WTC11 (cell line): ENCODE results near the gene HOATZ. TPM values are rescaled to one million over a fixed set of nuclear protein-coding genes. Genes with fewer than 3 reads are reported as not detected.

Source experiments
- ATAC-seq: fragments of 200-7000 bp; cut with Tn5 transposase; 2 replicates; pipeline ENCODE4 v1.10.0; 2021; ENCODE audit warnings: mild to moderate bottlenecking, moderate library complexity
- CTCF ChIA-PET: fragments of 300-600 bp; sonication (Branson Sonifier 250); formaldehyde crosslinking; loops from one replicate; lab custom pipeline; 2021; ENCODE audit warnings: antibody characterized with exemption; lab: Charles Lee
- POLR2A ChIA-PET: fragments of 350-600 bp; sonication (Branson Sonifier 250); formaldehyde crosslinking; loops from one replicate; lab custom pipeline; 2021; ENCODE audit warnings: antibody characterized with exemption; lab: Charles Lee
- DNase-seq: peaks from one replicate; pipeline ENCODE4 v3.0.0; 2021; ENCODE audit warnings: low spot score
- H3K27ac Mint-ChIP-seq: 2 replicates; pipeline ENCODE4 v1.8.0; 2021; ENCODE audit warnings: mixed read lengths
- H3K27me3 Mint-ChIP-seq: 2 replicates; pipeline ENCODE4 v1.8.0; 2021; ENCODE audit warnings: low read depth, mild to moderate bottlenecking, moderate library complexity, mixed read lengths
- H3K36me3 Mint-ChIP-seq: 2 replicates; pipeline ENCODE4 v1.8.0; 2021; ENCODE audit warnings: mixed read lengths
- H3K4me1 Mint-ChIP-seq: 2 replicates; pipeline ENCODE4 v1.8.0; 2022; ENCODE audit warnings: mixed read lengths
- H3K4me3 Mint-ChIP-seq: 2 replicates; pipeline ENCODE4 v1.8.0; 2021; ENCODE audit warnings: mild to moderate bottlenecking, moderate library complexity, mixed read lengths
- H3K9me3 Mint-ChIP-seq: 2 replicates; pipeline ENCODE4 v1.8.0; 2021; ENCODE audit warnings: mixed read lengths
- CREM ChIP-seq: sonication (generic); formaldehyde crosslinking; IDR thresholded peaks from 2 replicates; pipeline ENCODE4 v1.8.1; 2022; ENCODE audit warnings: mild to moderate bottlenecking, missing genetic modification reagents, moderate library complexity
- EMX1 ChIP-seq: fragments of 250-450 bp; sonication (Bioruptor Pico); IDR thresholded peaks from 2 replicates; pipeline ENCODE4 v1.8.0; 2021; ENCODE audit warnings: mild to moderate bottlenecking
- NFATC4 ChIP-seq: fragments of 250-450 bp; sonication (Bioruptor Pico); IDR thresholded peaks from 2 replicates; pipeline ENCODE4 v1.9.0; 2021; ENCODE audit warnings: mild to moderate bottlenecking
- TEAD4 ChIP-seq: sonication (generic); formaldehyde crosslinking; IDR thresholded peaks from 2 replicates; pipeline ENCODE4 v1.8.0; 2022; ENCODE audit warnings: mild to moderate bottlenecking, missing genetic modification reagents
- ZNF232 ChIP-seq: sonication (generic); formaldehyde crosslinking; IDR thresholded peaks from 2 replicates; pipeline ENCODE4 v1.8.0; 2022; ENCODE audit warnings: mild to moderate bottlenecking, missing genetic modification reagents
- ZNF396 ChIP-seq: fragments of 250-450 bp; sonication (Bioruptor Pico); IDR thresholded peaks from 2 replicates; pipeline ENCODE4 v1.8.0; 2021; ENCODE audit warnings: mild to moderate bottlenecking, moderate library complexity, borderline replicate concordance
- total RNA-seq: library from RNA; stranded (reverse); gene quantifications from 3 replicates; pipeline ENCODE4 v1.2.3, GENCODE V29; 2021
- TF ChIP-seq, protein P1 (sequence below): sonication (generic); formaldehyde crosslinking; conservative IDR thresholded peaks from 2 replicates; pipeline ENCODE4 v1.8.1; 2023; ENCODE audit warnings: mild to moderate bottlenecking, low read depth, missing genetic modification reagents, moderate library complexity
- TF ChIP-seq, protein P2 (sequence below): sonication (generic); formaldehyde crosslinking; IDR thresholded peaks from 2 replicates; pipeline ENCODE4 v1.8.1; 2023; ENCODE audit warnings: mild to moderate bottlenecking, moderate library complexity, missing genetic modification reagents
- TF ChIP-seq, protein P3 (sequence below): sonication (generic); formaldehyde crosslinking; conservative IDR thresholded peaks from 2 replicates; pipeline ENCODE4 v1.8.1; 2022; ENCODE audit warnings: mild to moderate bottlenecking, missing genetic modification reagents
- TF ChIP-seq, protein P4 (sequence below): sonication (generic); formaldehyde crosslinking; IDR thresholded peaks from 2 replicates; pipeline ENCODE4 v1.8.1; 2022; ENCODE audit warnings: missing genetic modification reagents, borderline replicate concordance
- TF ChIP-seq, protein P5 (sequence below): sonication (generic); formaldehyde crosslinking; IDR thresholded peaks from 2 replicates; pipeline ENCODE4 v1.8.0; 2022; ENCODE audit warnings: mild to moderate bottlenecking, missing genetic modification reagents
- TF ChIP-seq, protein P6 (sequence below): fragments of 250-450 bp; sonication (Bioruptor Pico); IDR thresholded peaks from 2 replicates; pipeline ENCODE4 v1.9.0; 2021; ENCODE audit warnings: mild to moderate bottlenecking
- TF ChIP-seq, protein P7 (sequence below): fragments of 250-450 bp; sonication (Bioruptor Pico); IDR thresholded peaks from 2 replicates; pipeline ENCODE4 v2.1.2; 2022; ENCODE audit warnings: mild to moderate bottlenecking, moderate library complexity

The HOATZ gene
- total RNA-seq, 1 experiment from 2014 or later = not detected

DNA sequence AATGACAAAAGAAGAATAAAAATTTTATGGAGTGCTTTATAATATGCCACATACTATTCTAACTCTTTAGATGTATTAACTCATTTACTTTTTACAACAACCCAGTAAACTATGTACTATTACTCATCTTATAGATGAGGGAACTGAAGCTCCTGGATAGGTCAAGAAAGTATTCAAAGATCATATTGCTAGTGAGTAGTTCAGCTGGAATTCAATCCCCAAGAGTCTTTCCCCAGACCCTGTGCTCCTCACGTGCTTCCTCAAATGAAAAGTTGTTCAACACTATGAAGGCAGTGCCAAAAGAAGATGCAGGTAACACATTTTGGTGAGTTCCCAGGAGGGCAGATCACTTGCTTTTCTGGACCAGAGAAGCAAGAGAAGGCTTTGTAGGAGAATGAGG lies 49.2 kb upstream of the HOATZ start (continued):
- TF ChIP-seq, protein P1, sequence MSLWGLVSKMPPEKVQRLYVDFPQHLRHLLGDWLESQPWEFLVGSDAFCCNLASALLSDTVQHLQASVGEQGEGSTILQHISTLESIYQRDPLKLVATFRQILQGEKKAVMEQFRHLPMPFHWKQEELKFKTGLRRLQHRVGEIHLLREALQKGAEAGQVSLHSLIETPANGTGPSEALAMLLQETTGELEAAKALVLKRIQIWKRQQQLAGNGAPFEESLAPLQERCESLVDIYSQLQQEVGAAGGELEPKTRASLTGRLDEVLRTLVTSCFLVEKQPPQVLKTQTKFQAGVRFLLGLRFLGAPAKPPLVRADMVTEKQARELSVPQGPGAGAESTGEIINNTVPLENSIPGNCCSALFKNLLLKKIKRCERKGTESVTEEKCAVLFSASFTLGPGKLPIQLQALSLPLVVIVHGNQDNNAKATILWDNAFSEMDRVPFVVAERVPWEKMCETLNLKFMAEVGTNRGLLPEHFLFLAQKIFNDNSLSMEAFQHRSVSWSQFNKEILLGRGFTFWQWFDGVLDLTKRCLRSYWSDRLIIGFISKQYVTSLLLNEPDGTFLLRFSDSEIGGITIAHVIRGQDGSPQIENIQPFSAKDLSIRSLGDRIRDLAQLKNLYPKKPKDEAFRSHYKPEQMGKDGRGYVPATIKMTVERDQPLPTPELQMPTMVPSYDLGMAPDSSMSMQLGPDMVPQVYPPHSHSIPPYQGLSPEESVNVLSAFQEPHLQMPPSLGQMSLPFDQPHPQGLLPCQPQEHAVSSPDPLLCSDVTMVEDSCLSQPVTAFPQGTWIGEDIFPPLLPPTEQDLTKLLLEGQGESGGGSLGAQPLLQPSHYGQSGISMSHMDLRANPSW (CRISPR knock-in tag) = no peak
- TF ChIP-seq, protein P2, sequence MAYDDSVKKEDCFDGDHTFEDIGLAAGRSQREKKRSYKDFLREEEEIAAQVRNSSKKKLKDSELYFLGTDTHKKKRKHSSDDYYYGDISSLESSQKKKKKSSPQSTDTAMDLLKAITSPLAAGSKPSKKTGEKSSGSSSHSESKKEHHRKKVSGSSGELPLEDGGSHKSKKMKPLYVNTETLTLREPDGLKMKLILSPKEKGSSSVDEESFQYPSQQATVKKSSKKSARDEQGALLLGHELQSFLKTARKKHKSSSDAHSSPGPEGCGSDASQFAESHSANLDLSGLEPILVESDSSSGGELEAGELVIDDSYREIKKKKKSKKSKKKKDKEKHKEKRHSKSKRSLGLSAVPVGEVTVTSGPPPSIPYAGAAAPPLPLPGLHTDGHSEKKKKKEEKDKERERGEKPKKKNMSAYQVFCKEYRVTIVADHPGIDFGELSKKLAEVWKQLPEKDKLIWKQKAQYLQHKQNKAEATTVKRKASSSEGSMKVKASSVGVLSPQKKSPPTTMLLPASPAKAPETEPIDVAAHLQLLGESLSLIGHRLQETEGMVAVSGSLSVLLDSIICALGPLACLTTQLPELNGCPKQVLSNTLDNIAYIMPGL (CRISPR knock-in tag) = no peak

DNA sequence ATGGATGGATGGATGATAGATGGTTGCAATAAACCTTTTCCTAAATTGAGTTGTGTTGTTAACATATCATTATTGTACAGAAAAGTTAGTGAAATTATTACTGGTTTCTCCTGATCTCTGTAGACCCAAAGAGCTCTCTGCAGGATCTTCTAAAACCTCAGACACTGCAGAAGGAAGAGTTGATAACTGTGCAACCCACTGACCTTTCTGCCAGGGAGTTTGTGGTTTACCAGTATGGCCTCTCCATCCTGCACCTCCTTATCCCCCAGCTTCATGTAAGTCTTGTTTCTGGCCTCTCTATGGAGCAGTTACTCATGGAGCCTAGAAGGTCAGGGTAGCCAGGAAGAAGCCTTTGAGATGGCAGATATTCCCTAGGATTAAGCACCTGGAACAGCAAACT lies 48.0 kb upstream of the HOATZ start:
- TF ChIP-seq, protein P1 (CRISPR knock-in tag) = no peak
- TF ChIP-seq CREM = no peak
- TF ChIP-seq, all 79 proteins: peak for 0
- no peak overlapping the region for H3K4me3 Mint-ChIP-seq
- ATAC-seq = no peak
- no peaks in the 10 kb centered on the region for H3K9me3 Mint-ChIP-seq
- H3K36me3 Mint-ChIP-seq = no peaks in the 10 kb centered on the region
- DNase-seq = no peak
- ChIA-PET CTCF (interaction anchor here (1.5 kb wide), 1 partner anchor 11 kb away, joined by 4 read pairs; no protein-coding TSS in a partner anchor), POLR2A (no interaction called here)
- H3K4me1 Mint-ChIP-seq = no peaks in the 10 kb centered on the region
- no peaks in the 10 kb centered on the region; the same call in 1 of the 2 replicates for H3K27me3 Mint-ChIP-seq
- no peak overlapping the region for H3K27ac Mint-ChIP-seq

DNA sequence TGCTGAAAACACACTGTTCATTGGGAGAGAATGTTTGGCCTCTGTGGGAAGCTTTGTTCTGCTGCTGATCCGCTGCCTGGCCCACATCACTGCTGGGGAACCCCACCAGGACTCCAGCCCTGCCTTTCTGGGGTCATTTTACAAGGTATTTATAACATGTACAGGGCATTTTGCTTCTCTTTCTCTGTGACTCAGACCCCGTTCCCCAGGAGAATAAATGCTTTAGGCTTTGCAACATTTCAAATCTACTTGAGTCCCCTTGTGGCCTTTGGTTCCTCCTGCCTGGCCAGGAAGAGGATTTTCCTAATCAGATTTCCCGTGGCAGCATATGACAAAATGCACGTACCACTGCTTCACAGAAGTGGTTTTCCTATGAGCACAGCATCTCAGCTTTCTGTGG lies 45.4 kb upstream of the HOATZ start:
- H3K27ac Mint-ChIP-seq = no peak overlapping the region
- H3K4me3 Mint-ChIP-seq = no peak overlapping the region
- H3K4me1 Mint-ChIP-seq = no peaks in the 10 kb centered on the region
- H3K27me3 Mint-ChIP-seq = no peaks in the 10 kb centered on the region
- CTCF ChIA-PET = no interaction called here
- TF ChIP-seq, protein P3, sequence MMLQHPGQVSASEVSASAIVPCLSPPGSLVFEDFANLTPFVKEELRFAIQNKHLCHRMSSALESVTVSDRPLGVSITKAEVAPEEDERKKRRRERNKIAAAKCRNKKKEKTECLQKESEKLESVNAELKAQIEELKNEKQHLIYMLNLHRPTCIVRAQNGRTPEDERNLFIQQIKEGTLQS (CRISPR knock-in tag) = no peak
- TF ChIP-seq EMX1 (CRISPR knock-in tag) (no peak), NFATC4 (CRISPR knock-in tag) (no peak), ZNF396 (no peak)
- TF ChIP-seq, protein P4, sequence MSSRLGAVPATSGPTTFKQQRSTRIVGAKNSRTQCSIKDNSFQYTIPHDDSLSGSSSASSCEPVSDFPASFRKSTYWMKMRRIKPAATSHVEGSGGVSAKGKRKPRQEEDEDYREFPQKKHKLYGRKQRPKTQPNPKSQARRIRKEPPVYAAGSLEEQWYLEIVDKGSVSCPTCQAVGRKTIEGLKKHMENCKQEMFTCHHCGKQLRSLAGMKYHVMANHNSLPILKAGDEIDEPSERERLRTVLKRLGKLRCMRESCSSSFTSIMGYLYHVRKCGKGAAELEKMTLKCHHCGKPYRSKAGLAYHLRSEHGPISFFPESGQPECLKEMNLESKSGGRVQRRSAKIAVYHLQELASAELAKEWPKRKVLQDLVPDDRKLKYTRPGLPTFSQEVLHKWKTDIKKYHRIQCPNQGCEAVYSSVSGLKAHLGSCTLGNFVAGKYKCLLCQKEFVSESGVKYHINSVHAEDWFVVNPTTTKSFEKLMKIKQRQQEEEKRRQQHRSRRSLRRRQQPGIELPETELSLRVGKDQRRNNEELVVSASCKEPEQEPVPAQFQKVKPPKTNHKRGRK (CRISPR knock-in tag) = no peak
- TF ChIP-seq, protein P5, sequence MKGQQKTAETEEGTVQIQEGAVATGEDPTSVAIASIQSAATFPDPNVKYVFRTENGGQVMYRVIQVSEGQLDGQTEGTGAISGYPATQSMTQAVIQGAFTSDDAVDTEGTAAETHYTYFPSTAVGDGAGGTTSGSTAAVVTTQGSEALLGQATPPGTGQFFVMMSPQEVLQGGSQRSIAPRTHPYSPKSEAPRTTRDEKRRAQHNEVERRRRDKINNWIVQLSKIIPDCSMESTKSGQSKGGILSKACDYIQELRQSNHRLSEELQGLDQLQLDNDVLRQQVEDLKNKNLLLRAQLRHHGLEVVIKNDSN = no peak
- ATAC-seq (no peak), DNase-seq (no peak)
- H3K36me3 Mint-ChIP-seq = no peaks in the 10 kb centered on the region
- POLR2A ChIA-PET = no interaction called here
- H3K9me3 Mint-ChIP-seq = no peaks in the 10 kb centered on the region; the same call in 1 of the 2 replicates

DNA sequence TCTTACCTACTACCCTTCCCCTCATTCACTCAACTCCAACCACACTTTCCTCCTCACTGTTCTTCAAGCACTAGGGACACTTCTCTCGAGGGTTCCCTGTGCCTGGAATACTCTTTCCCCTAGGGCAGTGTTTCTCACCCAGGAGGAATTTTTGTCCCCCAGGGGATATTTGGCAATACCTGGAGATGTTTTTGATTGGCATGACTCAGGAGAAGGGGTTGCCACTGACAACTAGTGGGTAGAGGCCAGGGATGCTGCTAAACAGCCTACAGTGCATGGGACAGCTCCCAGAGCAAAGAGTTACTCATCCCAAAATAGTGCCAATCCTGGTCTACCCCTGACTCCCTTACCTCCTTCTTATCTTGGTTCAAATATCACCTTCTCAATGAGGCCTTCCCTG lies 42.4 kb upstream of the HOATZ start:
- ATAC-seq (no peak), DNase-seq (no peak)
- no peaks in the 10 kb centered on the region for H3K27me3 Mint-ChIP-seq
- no peak overlapping the region for H3K4me3 Mint-ChIP-seq
- POLR2A ChIA-PET = no interaction called here
- H3K4me1 Mint-ChIP-seq = no peaks in the 10 kb centered on the region
- no peaks in the 10 kb centered on the region for H3K36me3 Mint-ChIP-seq
- H3K9me3 Mint-ChIP-seq = peaks cover 4% of the 10 kb centered on the region
- H3K27ac Mint-ChIP-seq = no peak overlapping the region
- CTCF ChIA-PET = no interaction called here
- no peak for TF ChIP-seq TEAD4
- TF ChIP-seq, protein P6, sequence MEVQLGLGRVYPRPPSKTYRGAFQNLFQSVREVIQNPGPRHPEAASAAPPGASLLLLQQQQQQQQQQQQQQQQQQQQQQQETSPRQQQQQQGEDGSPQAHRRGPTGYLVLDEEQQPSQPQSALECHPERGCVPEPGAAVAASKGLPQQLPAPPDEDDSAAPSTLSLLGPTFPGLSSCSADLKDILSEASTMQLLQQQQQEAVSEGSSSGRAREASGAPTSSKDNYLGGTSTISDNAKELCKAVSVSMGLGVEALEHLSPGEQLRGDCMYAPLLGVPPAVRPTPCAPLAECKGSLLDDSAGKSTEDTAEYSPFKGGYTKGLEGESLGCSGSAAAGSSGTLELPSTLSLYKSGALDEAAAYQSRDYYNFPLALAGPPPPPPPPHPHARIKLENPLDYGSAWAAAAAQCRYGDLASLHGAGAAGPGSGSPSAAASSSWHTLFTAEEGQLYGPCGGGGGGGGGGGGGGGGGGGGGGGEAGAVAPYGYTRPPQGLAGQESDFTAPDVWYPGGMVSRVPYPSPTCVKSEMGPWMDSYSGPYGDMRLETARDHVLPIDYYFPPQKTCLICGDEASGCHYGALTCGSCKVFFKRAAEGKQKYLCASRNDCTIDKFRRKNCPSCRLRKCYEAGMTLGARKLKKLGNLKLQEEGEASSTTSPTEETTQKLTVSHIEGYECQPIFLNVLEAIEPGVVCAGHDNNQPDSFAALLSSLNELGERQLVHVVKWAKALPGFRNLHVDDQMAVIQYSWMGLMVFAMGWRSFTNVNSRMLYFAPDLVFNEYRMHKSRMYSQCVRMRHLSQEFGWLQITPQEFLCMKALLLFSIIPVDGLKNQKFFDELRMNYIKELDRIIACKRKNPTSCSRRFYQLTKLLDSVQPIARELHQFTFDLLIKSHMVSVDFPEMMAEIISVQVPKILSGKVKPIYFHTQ = no peak
- no peak for TF ChIP-seq ZNF232 (CRISPR knock-in tag)
- TF ChIP-seq, protein P7, sequence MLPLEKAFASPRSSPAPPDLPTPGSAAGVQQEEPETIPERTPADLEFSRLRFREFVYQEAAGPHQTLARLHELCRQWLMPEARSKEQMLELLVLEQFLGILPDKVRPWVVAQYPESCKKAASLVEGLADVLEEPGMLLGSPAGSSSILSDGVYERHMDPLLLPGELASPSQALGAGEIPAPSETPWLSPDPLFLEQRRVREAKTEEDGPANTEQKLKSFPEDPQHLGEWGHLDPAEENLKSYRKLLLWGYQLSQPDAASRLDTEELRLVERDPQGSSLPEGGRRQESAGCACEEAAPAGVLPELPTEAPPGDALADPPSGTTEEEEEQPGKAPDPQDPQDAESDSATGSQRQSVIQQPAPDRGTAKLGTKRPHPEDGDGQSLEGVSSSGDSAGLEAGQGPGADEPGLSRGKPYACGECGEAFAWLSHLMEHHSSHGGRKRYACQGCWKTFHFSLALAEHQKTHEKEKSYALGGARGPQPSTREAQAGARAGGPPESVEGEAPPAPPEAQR (CRISPR knock-in tag) = no peak
